AG20443 (cell line): ENCODE results near the gene PDCD2L.
A peak's percentile ranks its signal among the peaks of the same experiment; 100 is the strongest.
"Not testable (repeated sequence)": the region's sequence is repeated elsewhere in the genome, so short reads cannot be mapped to it uniquely, and the experiment has no call there.

Source experiments
- DNase-seq: peaks from one replicate; pipeline ENCODE4 v3.0.0; 2012; ENCODE audit warnings: low spot score, mixed read lengths

PDCD2L gene

DNA sequence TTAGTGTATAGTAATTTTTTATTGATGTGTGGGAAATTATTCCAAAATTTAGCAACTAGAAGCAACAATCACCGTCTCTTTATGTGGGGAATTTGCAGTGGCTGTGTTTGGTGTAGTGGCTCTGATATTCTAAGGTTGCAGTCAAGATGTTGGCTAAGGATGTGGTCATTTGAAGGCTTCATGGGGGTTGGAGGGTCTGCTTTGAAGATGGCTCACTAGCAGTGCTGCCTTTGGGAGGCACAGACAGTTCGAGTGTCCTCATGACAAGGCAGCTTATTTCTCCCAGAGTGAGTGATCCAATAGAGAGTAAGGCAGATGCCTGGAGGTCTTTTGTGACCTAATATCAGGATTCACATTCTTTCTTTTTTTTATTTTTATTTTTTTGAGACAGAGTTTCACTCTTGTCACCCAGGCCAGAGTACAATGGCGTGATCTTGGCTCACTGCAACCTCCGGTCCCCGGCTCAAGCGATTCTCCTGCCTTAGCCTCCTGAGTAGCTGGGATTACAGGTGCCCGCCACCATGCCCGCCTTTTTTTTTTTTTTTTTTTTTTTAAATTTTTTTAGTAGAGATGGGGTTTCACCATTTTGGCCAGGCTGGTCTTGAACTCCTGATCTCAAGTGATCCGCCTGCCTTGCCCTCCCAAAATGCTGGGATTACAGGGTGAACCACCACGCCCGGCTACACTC lies 30.5 kb upstream of the PDCD2L start:
- no peak for DNase-seq

DNA sequence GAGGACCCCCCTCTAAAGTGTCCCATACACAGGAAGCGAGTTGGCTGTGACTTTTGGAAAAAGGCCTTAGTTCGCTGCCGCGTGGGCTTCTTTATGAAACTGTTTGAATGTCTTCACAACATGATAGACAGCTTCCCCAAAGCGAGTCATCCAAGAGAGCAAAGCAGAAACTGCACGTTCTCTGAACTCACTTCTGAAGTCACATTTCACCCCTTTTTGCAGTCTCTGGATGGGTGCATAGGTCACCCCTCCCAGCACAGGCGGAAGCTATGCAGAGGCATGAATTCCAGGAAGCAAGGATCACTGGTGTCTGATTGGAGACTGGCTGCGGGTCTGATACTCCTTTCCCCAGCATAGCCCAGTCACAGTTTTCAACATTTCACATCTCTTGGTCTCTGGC lies 28.6 kb upstream of the PDCD2L start:
- DNase-seq = no peak

DNA sequence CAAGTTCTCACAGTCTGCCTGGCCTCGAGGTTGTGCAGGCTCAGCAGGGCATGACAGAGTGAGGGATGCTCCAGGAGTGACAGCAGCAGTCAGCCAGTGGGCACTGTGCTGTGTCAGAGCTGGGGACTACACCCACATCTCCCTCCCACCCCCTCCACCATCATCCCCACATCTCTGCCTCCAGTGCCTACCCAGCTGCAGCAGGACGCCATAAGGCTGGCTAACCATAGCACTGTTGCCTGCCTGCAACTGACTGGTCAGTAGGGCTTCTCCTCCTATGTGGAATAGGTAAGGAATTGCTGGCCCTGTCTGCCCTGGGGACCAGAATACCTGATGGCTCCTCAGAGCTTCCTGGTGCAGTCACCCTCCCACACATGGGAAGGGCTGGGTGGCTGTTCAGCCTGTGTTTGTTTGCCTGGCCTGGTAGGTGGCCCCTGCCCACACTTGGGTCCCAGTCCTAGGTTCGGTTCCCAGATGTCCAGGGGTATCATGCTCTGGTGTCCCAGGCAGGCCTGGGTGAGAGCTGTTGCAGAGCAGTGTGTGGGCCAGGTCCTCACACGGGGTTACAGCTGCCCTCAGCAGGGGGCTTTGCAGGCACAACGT lies 23.5 kb upstream of the PDCD2L start:
- no peak for DNase-seq

- no peak for DNase-seq
Observed at GRCh38 chr19:34381399-34382251, 22.6 kb upstream of the PDCD2L start.

DNA sequence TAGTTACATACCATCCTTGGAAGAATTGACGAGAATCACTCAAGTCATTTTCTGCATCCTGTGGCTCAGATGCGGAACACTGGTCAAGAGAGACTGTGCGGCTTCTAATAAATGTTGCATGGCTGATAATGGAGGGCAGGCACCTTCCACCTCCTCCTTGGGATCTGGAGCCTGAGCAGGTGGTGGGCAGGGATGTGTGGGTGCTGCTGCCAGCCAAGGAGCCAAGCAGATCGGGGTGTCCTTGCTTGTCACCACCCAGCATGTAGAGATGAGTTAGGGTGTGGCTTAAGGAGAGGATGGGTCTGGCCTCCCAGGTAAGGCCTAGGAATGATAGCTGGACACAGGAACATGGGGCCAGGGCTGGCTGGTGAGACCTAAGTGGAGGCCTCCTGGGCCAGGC lies 21.7 kb upstream of the PDCD2L start:
- no peak for DNase-seq

DNA sequence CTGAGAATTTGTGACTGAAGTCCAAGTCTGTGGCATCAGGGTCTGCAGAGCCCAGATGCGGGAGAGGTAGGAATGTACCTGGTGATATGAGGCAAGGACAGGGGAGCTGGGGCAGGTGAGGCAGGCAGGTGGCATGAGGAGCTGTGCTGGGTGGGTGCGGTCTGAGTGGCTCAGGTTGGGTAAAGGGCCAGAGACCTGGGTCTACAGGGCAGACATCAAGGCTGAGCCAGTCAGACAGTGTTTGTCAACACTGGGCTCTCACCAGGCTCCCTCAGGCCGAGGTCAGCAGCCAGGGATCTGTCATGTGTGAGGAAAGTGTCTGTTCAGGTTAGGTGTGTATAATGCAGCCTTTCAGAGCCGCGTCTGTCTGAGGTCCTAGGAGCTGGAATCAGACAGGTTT lies 20.6 kb upstream of the PDCD2L start:
- DNase-seq = no peak

GRCh38 chr19:34386645-34387445 lies 17.4 kb upstream of the PDCD2L start:
- no peak for DNase-seq

DNA sequence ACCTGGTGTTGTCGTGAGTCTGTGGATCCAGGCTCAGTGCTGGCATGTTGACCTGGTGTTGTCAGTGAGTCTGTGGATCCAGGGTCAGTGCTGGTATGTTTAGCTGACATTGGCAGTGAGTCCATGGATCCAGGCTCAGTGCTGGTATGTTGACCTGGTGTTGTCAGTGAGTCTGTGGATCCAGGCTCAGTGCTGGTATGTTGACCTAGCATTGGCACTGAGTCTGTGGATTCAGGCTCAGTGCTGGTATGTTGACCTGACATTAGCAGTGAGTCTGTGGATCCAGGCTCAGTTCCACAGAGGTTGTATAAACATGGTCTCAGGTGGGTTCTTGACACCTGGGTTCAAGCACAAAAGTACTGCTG lies 16.8 kb upstream of the PDCD2L start:
- DNase-seq = no peak

DNA sequence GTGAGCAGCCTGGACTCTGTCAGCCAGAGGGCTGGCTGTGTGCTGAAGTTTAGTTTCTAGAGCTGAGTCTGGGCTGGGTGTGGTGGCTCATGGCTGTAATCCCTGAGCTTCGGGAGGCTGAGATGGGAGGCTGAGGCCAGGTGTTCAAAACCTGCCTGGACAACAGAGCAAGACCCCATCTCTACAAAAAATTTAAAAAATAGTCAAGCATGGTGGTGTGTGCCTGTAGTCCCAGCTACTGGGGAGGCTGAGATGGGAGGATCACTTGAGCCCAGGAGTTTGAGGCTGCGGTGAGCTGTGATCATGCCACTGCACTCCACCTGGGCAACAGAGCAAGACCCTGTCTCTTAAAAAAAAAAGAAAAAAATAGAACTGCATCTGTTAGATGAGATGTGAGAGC lies 15.5 kb upstream of the PDCD2L start:
- DNase-seq = not testable (repeated sequence)

DNA sequence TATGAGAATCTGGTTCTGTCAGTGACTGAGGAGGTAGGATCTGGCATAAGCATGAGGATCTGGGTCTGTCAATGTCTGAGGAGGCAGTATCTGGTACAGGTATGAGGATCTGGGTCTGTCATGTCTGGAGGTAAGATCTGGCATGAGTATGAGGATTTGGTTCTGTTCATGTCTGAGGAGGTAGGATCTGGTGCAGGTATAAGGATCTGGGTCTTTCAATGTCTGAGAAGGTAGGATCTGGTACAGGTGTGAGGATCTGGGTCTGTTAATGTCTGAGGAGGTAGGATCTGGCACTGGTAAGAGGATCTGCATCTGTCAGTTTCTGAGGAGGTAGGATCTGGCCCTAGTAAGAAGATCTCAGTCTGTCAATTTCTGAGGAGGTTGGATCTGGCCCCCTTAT lies 12.4 kb upstream of the PDCD2L start:
- peak; percentile 45 for DNase-seq

GRCh38 chr19:34393031-34393430 lies 11.2 kb upstream of the PDCD2L start:
- DNase-seq = no peak

GRCh38 chr19:34393629-34394028 lies 10.6 kb upstream of the PDCD2L start:
- peak; percentile 5 for DNase-seq

GRCh38 chr19:34397853-34398252 lies 6.3 kb upstream of the PDCD2L start:
- no peak for DNase-seq

GRCh38 chr19:34399886-34400285 lies 4.3 kb upstream of the PDCD2L start:
- no peak for DNase-seq

GRCh38 chr19:34400844-34401243 lies 3.4 kb upstream of the PDCD2L start:
- DNase-seq = not testable (repeated sequence)

DNA sequence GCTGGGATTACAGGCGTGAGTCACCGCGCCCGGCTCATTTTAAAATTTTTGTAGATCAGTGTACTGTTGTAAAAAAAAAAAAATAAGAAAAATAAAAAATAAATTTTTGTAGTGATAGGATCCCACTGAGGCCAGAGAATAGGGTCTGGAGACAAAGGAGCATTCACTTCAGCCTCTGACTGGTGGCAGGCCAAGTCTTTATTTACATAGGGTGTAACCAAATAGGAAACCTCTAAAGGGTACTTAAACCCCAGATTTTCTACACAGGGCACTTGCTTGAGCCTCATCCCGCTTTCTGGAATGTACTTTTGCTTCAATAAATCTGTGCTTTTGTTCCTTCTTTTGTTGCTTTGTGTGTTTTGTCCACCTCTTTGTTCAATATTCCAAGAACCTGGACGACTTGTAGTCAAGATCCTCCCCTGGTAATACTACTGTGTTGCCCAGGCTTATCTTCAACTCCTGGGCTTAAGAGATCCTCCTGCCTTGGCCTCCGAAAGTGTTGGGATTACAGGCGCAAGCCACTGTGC lies 2.1 kb upstream of the PDCD2L start:
- DNase-seq = no peak

DNA sequence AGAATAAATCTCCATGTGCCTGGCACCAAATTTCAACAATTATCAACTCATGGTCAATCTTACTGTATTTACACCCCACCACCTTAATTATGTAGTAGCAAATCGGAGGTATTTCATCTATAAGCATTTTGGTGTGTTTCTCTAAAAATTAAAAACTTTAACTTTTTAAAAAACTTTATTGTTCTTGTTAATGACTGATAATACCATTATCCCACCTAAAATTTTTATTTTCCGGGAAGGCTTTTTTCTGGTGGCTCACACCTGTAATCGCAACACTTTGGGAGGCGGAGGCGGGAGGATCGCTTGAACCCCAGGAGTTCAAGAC lies 453 bp upstream of the PDCD2L start:
- no peak for DNase-seq

- no peak for DNase-seq
Observed at GRCh38 chr19:34405892-34406660, 1.9 kb downstream of the PDCD2L start.

DNA sequence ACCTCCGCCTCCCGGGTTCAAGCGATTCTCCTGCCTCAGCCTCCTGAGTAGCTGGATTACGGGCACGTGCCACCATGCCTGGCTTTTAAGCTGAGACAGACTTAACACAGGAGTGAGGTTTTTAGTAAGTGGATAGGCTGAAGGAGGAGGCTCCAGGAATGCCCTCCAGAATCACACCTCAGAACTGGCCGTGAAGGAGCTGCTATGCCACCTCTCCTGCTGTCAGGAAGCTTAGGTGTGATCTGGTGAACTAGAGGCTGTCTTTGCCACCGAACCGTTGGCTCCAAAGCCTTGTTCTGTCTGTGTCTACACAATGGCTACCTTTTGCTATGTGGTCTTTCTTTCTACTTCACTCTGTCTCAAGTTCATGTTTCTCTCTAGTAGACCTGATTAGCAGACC lies 4.2 kb downstream of the PDCD2L start:
- DNase-seq = no peak

GRCh38 chr19:34409189-34410164 lies 5.3 kb downstream of the PDCD2L start:
- DNase-seq = no peak
